Peyer's patch (tissue), 4 donors: ENCODE results near the gene CREG1. TPM values are rescaled to one million over a fixed set of nuclear protein-coding genes. Genes with fewer than 3 reads are reported as not detected.

ENCODE experiments used
- DNase-seq, 3 donors: peaks; one replicate each; pipeline ENCODE4 v3.0.0-alpha.2; 2017 to 2019
- H3K27ac ChIP-seq, 4 donors: fragments of 200-600 bp; sonication (generic); one replicate each; pipeline ENCODE4 v1.5.1; 2016 to 2019
- H3K27me3 ChIP-seq, 2 donors: fragments of 200-600 bp; sonication (generic); one replicate each; pipeline ENCODE4 v1.5.1; 2019
- H3K36me3 ChIP-seq, 3 donors: fragments of 200-600 bp; sonication (generic); one replicate each; pipeline ENCODE4 v1.5.1; 2016 to 2019
- H3K4me1 ChIP-seq, 4 donors: fragments of 200-600 bp; sonication (generic); one replicate each; pipeline ENCODE4 v1.5.1; 2016 to 2019
- H3K4me3 ChIP-seq, 4 donors: fragments of 200-600 bp; sonication (generic); 1 replicate in 3 of 4; 2 replicates in 1 of 4; pipeline ENCODE4 v1.5.1; 2016 to 2019; ENCODE audit warnings: mild to moderate bottlenecking in 1 of 4
- H3K9me3 ChIP-seq, 4 donors: fragments of 200-600 bp; sonication (generic); one replicate each; pipeline ENCODE4 v1.5.1; 2016 to 2019; ENCODE audit warnings: mild to moderate bottlenecking in 1 of 4
- POLR2A ChIP-seq, 2 donors: fragments of 450-650 bp; IDR thresholded peaks; one replicate each; pipeline ENCODE4 v1.5.1; 2017; ENCODE audit warnings: antibody characterized with exemption in 2 of 2, mild to moderate bottlenecking in 2 of 2, moderate library complexity in 2 of 2
- total RNA-seq, 4 donors: library from RNA; depleted of rRNA; stranded (reverse); fragments of >200 nt; gene quantifications; one replicate each; pipeline ENCODE4 v1.1.0, GENCODE V29; 2016
- TF ChIP-seq, protein P1 (sequence below), 6 experiments: fragments of 450-650 bp in 4 of 6; fragments of 200-600 bp in 2 of 6; sonication (generic) in 1 of 6; IDR thresholded peaks; one replicate each; pipeline ENCODE4 v1.5.1; 2017 to 2019; ENCODE audit warnings: antibody characterized with exemption in 6 of 6, mild to moderate bottlenecking in 3 of 6, moderate library complexity in 1 of 6

Gene CREG1
- total RNA-seq, 4 donors from 2014 or later, result 50.3 to 80.3 (median 67.6) TPM

DNA sequence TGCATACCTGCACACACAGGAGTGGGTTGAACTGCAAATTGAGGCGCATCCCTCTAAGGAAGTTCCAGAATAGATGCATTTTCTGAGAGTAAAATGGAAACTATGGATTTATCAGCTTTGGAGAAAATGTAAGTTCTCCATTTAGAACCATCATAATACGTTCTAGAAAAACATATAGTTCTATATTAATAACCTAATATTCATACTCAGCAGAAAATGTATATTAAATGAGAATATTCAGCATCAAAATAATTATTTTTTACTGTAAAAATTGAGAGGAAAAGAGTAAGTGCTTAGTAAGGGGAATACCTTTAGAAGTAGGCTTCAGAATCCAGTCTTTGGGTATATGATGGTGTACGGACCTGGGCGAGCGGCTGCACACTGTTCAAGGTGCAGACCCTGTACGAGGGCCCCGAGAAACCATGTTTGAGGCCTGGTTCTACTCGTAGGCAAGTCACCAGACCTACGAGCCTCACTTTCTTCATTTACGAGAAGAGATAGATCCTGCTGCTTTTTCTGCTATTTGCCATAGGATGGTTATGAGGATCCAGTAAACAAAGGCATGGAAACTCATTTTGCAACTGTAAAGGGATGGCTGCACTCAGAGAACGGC lies 42.1 kb downstream of the CREG1 start:
- Histone ChIP-seq H3K27ac (no peak overlapping the region), H3K27me3 (no peaks in the 10 kb centered on the region), H3K4me3 (no peak overlapping the region), H3K4me1 (no peaks in the 10 kb centered on the region), H3K36me3 (no peaks in the 10 kb centered on the region), H3K9me3 (no peaks in the 10 kb centered on the region)
- DNase-seq, result no peak
- TF ChIP-seq, protein P1, sequence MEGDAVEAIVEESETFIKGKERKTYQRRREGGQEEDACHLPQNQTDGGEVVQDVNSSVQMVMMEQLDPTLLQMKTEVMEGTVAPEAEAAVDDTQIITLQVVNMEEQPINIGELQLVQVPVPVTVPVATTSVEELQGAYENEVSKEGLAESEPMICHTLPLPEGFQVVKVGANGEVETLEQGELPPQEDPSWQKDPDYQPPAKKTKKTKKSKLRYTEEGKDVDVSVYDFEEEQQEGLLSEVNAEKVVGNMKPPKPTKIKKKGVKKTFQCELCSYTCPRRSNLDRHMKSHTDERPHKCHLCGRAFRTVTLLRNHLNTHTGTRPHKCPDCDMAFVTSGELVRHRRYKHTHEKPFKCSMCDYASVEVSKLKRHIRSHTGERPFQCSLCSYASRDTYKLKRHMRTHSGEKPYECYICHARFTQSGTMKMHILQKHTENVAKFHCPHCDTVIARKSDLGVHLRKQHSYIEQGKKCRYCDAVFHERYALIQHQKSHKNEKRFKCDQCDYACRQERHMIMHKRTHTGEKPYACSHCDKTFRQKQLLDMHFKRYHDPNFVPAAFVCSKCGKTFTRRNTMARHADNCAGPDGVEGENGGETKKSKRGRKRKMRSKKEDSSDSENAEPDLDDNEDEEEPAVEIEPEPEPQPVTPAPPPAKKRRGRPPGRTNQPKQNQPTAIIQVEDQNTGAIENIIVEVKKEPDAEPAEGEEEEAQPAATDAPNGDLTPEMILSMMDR (IDR thresholded peaks at IDR 0.05), result no peak
- no peak for TF ChIP-seq POLR2A (IDR thresholded peaks at IDR 0.05)

DNA sequence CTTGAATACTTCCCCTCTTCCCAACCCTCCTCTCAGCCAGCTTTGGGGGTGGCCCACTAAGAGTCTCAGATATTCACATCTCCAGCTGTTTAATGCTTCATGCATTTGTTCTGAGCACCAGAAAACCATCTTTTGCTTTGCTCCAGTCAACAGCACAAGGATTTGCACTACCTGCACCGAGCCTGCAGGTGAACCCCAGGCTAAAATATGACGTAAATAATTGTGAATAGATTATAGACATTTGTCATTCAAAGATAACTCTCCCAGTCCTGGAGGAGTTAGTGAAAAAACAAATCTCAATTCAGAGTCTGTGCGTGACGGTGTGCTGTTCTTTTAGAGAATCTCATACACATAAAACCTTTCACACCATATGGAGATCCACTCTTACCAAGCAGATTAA lies 42.7 kb downstream of the CREG1 start:
- no peak overlapping the region for H3K4me3 ChIP-seq
- DNase-seq, result no peak
- no peaks in the 10 kb centered on the region for H3K4me1 ChIP-seq
- no peaks in the 10 kb centered on the region for H3K9me3 ChIP-seq
- H3K27me3 ChIP-seq, result no peaks in the 10 kb centered on the region
- no peaks in the 10 kb centered on the region for H3K36me3 ChIP-seq
- no peak overlapping the region for H3K27ac ChIP-seq
- TF ChIP-seq, protein P1 (IDR thresholded peaks at IDR 0.05), result no peak
- no peak for TF ChIP-seq POLR2A (IDR thresholded peaks at IDR 0.05)

DNA sequence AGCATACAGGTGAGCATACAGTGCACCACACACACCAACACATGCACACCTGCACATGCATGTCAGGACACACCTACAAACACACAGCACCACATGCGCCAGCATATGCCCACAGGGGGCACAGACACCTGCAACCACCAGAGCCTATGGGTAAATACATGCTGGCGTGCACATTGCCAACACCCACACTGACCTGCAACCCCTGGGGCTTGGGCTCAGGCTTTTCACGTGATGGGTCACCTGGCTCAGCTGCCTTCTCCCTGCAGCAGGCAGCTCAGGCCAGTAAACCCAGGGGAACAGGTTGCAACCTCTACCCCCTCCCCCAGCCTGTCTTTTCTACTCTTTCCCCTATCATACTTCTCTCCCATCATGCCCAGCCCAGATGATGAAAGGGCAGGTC lies 43.3 kb downstream of the CREG1 start:
- no peaks in the 10 kb centered on the region for H3K36me3 ChIP-seq
- H3K27me3 ChIP-seq, result no peaks in the 10 kb centered on the region
- H3K4me1 ChIP-seq, result no peaks in the 10 kb centered on the region
- no peak overlapping the region for H3K27ac ChIP-seq
- DNase-seq, result no peak
- no peaks in the 10 kb centered on the region for H3K9me3 ChIP-seq
- TF ChIP-seq, protein P1 (IDR thresholded peaks at IDR 0.05), result no peak
- TF ChIP-seq POLR2A (IDR thresholded peaks at IDR 0.05), result no peak
- H3K4me3 ChIP-seq, result no peak overlapping the region

DNA sequence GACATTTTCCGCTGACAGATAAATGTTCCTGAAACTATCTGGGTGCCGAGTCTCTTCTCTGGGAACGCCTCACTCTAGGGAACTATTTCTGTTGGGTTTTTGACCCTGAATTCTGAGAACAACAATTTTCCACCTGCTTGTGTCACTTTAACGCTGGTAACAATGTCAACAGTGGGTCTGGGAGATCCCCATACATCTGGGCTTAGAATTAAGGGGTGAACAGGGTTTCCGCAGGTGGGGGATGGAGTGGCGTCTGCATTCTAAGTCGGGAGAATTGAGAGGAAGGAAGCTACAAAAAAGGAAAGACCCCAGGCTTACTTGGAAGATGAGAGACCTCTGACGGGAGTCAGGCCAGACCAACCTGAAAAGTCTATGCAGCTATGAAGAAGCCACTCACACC lies 44.0 kb downstream of the CREG1 start:
- Histone ChIP-seq H3K4me3 (no peak overlapping the region), H3K27ac (no peak overlapping the region), H3K9me3 (no peaks in the 10 kb centered on the region), H3K36me3 (no peaks in the 10 kb centered on the region), H3K4me1 (no peaks in the 10 kb centered on the region), H3K27me3 (no peaks in the 10 kb centered on the region)
- DNase-seq, result no peak
- TF ChIP-seq, protein P1 (IDR thresholded peaks at IDR 0.05), result no peak
- TF ChIP-seq POLR2A (IDR thresholded peaks at IDR 0.05), result no peak

DNA sequence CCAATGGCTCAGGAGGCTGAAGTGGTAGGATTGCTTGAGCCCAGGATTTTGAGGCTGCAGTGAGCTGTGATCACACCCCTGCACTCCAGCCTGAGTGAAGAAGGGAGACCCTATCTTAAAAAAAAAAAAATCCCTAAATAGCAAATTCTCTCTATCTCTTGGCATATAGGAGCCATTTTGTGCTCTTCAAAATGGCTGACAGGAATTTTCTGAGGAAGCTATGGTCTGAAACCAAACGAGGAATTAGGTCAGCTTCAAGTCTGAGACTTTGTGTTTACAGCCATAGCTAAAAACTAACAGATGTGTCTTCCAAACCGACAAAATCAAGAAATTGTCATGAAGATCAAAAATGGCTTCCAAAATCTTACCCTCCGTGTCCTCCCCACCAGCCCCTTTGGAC lies 45.8 kb downstream of the CREG1 start:
- no peak overlapping the region for H3K27ac ChIP-seq
- H3K27me3 ChIP-seq, result no peaks in the 10 kb centered on the region
- no peak for DNase-seq
- H3K4me3 ChIP-seq, result no peak overlapping the region
- H3K9me3 ChIP-seq, result no peaks in the 10 kb centered on the region
- no peaks in the 10 kb centered on the region for H3K4me1 ChIP-seq
- no peaks in the 10 kb centered on the region for H3K36me3 ChIP-seq
- TF ChIP-seq POLR2A (IDR thresholded peaks at IDR 0.05), result no peak
- TF ChIP-seq, protein P1 (IDR thresholded peaks at IDR 0.05), result no peak

DNA sequence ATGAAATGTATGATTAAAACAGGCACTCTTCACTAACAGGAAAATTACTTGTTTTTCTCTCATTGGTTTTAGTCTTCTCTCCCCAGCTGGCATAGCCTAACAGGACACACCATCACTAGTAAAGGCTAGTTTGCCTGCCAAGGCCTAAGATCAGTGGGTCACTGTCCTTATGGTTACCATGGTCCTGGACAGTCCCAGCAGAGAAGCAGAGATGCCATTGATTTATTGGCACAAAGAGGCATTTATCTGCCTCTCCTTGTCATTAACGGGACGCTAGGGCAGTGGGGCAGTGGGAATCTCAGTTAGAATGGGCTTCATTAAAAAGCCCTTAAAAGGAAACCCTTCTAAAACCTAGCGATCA lies 49.1 kb downstream of the CREG1 start:
- no peaks in the 10 kb centered on the region for H3K9me3 ChIP-seq
- no peak overlapping the region for H3K4me3 ChIP-seq
- no peak overlapping the region for H3K27ac ChIP-seq
- no peak for DNase-seq
- TF ChIP-seq POLR2A (IDR thresholded peaks at IDR 0.05), result no peak
- TF ChIP-seq, protein P1 (IDR thresholded peaks at IDR 0.05), result no peak
- no peaks in the 10 kb centered on the region for H3K27me3 ChIP-seq
- H3K36me3 ChIP-seq, result no peaks in the 10 kb centered on the region
- peaks cover 0 to under 1% (median 0%) of the 10 kb centered on the region in 4 donors for H3K4me1 ChIP-seq
